Spleen (tissue), 11 donors: ENCODE measurements around the gene SIN3B. TPM values are rescaled to one million over a fixed set of nuclear protein-coding genes. Genes with fewer than 3 reads are reported as not detected.

Source experiments
- DNase-seq: peaks from one replicate; pipeline ENCODE4 v3.0.0-alpha.2; 2020
- H3K27ac ChIP-seq, 8 donors: fragments of 200-600 bp; sonication (generic) in 7 of 8; 1 replicate in 4 of 8; 2 replicates in 4 of 8; pipeline versions ENCODE4 v1.5.0 to v1.8.0; 2016 to 2021; ENCODE audit warnings: inconsistent platforms in 4 of 8, mild to moderate bottlenecking in 4 of 8, moderate library complexity in 1 of 8
- H3K27me3 ChIP-seq, 7 donors: fragments of 200-600 bp; sonication (generic) in 6 of 7; replicated peaks in 1 of 7; 1 replicate in 4 of 7; 2 replicates in 3 of 7; pipeline versions ENCODE4 v1.5.0 to v1.8.0; 2016 to 2021; ENCODE audit warnings: inconsistent platforms in 3 of 7, mild to moderate bottlenecking in 1 of 7
- H3K36me3 ChIP-seq, 6 donors: fragments of 200-600 bp; sonication (generic) in 5 of 6; 1 replicate in 4 of 6; 2 replicates in 2 of 6; pipeline versions ENCODE4 v1.5.0 to v1.8.0; 2016 to 2021; ENCODE audit warnings: inconsistent platforms in 2 of 6
- H3K4me1 ChIP-seq, 6 donors: fragments of 200-600 bp; sonication (generic) in 5 of 6; 1 replicate in 3 of 6; 2 replicates in 3 of 6; pipeline versions ENCODE4 v1.5.0 to v1.8.0; 2016 to 2021; ENCODE audit warnings: inconsistent platforms in 3 of 6
- H3K4me3 ChIP-seq, 8 donors: fragments of 200-600 bp; sonication (generic) in 7 of 8; 1 replicate in 4 of 8; 2 replicates in 4 of 8; pipeline versions ENCODE4 v1.5.0 to v1.8.0; 2016 to 2021; ENCODE audit warnings: inconsistent platforms in 4 of 8, mild to moderate bottlenecking in 4 of 8, moderate library complexity in 2 of 8
- H3K9me3 ChIP-seq, 8 donors: fragments of 200-600 bp; sonication (generic) in 7 of 8; 1 replicate in 4 of 8; 2 replicates in 4 of 8; pipeline versions ENCODE4 v1.5.0 to v1.8.0; 2016 to 2021; ENCODE audit warnings: inconsistent platforms in 4 of 8
- CTCF ChIP-seq, 11 experiments: fragments of 200-600 bp in 7 of 11; fragments of 450-650 bp in 4 of 11; sonication (generic) in 4 of 11; IDR thresholded peaks in 8 of 11; conservative IDR thresholded peaks in 3 of 11; 1 replicate in 7 of 11; 2 replicates in 4 of 11; pipeline versions ENCODE4 v1.4.0 to v1.8.0; 2016 to 2021; ENCODE audit warnings: antibody characterized with exemption in 11 of 11, inconsistent platforms in 4 of 11, mild to moderate bottlenecking in 1 of 11
- POLR2A ChIP-seq, 3 donors: fragments of 450-650 bp; IDR thresholded peaks; one replicate each; pipeline ENCODE4 v1.5.1; 2017; ENCODE audit warnings: antibody characterized with exemption in 3 of 3, mild to moderate bottlenecking in 1 of 3
- POLR2AphosphoS5 ChIP-seq, 3 donors: sonication (generic); formaldehyde crosslinking; IDR thresholded peaks; one replicate each; pipeline ENCODE4 v1.5.1; 2017; ENCODE audit warnings: antibody characterized with exemption in 3 of 3
- WGBS, 5 donors: extraction: QIAGEN DNeasy Blood & Tissue Kit in 3 of 5; methylation state at CpG; one replicate each; pipeline versions ENCODE4 v1.1.5 to v1.1.7; 2013 to 2018; 5-methylcytosine and 5-hydroxymethylcytosine counted together
- intact Hi-C: fragments of 100-400 bp; cut with DNase I; formaldehyde crosslinking; loops from one replicate; pipeline ENCODE4 v1.15.0; 2023; ENCODE audit warnings: low total_unique reads
- polyA plus RNA-seq, 3 donors: library from polyadenylated mRNA; stranded (reverse); fragments of 200-250 nt; gene quantifications; one replicate each; pipeline ENCODE4 v1.2.1, GENCODE V29; 2013
- total RNA-seq, 7 donors: library from RNA; depleted of rRNA in 3 of 7; stranded (reverse); fragments of >200 nt in 3 of 7; fragmentation: NEBNext Ultra II Directional in 4 of 7; extraction: Animal tissue kit (Norgen Biotek cat#: 25700) in 4 of 7; gene quantifications; one replicate each; pipeline versions ENCODE4 v1.1.0 to v1.2.1, GENCODE V29; 2016 to 2021
- donor health status: healthy with polysubstance abuse.
- donor health status: DM: no; HTN: no; CAD: no; lungs with moderate emphysema.
- donor health status: DM: no; HTN: no; CAD: no.
- donor health status: Bipolar disorder and iron deficiency.
- donor health status: healthy.
- donor health status: DM: no; HTN: no; CAD: no.
- donor health status: DM: yes; HTN: yes; CAD: no.

The SIN3B gene
- total and polyA plus RNA-seq, 10 donors: 14.6 to 107 (median 67.6) TPM

GRCh38 chr19:16880884-16881554 lies 51.8 kb downstream of the SIN3B start:
- H3K9me3 ChIP-seq: peaks cover 5 to 43% (median 38%) of the 10 kb centered on the region in 8 donors
- WGBS, 5 donors: 88 to 97% (median 92%) methylated on average over 7 to 8 of the region's 8 CpGs
- no peak for DNase-seq
- H3K4me1 ChIP-seq: peaks cover 0 to 19% (median 8%) of the 10 kb centered on the region in 6 donors
- TF ChIP-seq POLR2A (IDR thresholded peaks at IDR 0.05) (no peak), POLR2AphosphoS5 (IDR thresholded peaks at IDR 0.05) (peak in 1 of 3 donors; percentile 14)
- peaks cover 18 to 54% (median 45%) of the 10 kb centered on the region in 6 donors for H3K36me3 ChIP-seq
- no peaks in the 10 kb centered on the region for H3K27me3 ChIP-seq
- H3K4me3 ChIP-seq: no peak overlapping the region
- intact Hi-C loops: no loop called here
- no peak overlapping the region for H3K27ac ChIP-seq

DNA sequence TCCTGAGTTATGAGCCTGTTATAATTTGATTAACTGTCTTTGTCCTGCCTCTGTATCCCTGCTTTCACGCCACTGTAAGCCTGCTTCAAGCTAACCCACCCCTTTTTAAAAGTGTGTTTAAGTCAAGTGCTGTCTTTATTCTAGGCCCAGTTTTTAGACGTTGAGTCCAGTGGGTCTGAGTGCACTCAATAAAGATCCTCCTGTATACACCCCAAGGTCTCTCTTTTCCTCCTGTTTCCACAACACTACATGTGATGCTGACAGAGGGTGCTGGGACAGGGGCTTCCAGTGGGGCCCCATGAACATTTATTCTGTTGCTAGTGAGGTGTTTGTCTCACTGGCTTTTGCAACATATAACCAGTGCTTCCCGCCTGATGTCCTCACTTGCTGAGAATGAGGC lies 52.9 kb downstream of the SIN3B start:
- WGBS, 5 donors: 95 to 100% (median 97%) methylated on average over 3 of the region's 3 CpGs
- TF ChIP-seq POLR2AphosphoS5 (IDR thresholded peaks at IDR 0.05) (no peak), CTCF (IDR thresholded peaks at IDR 0.05 in 8 of 11, conservative IDR thresholded peaks at IDR 0.05 in 3 of 11) (no peak), POLR2A (IDR thresholded peaks at IDR 0.05) (no peak)
- intact Hi-C loops: no loop called here
- Histone ChIP-seq H3K36me3 (peaks cover 14 to 42% (median 34%) of the 10 kb centered on the region in 6 donors), H3K27me3 (peaks cover 0 to 2% (median 0%) of the 10 kb centered on the region in 7 donors), H3K4me1 (peaks cover 0 to 18% (median 6%) of the 10 kb centered on the region in 6 donors), H3K4me3 (no peak overlapping the region), H3K9me3 (peaks cover 5 to 43% (median 38%) of the 10 kb centered on the region in 8 donors), H3K27ac (no peak overlapping the region)
- DNase-seq: no peak

- WGBS, 5 donors: 21 to 78% (median 66%) methylated on average over 2 to 3 of the region's 3 CpGs
- intact Hi-C loops: no loop called here
- Histone ChIP-seq H3K27me3 (peaks cover 0 to 15% (median 0%) of the 10 kb centered on the region in 7 donors), H3K27ac (no peak overlapping the region), H3K4me1 (peaks cover 6 to 28% (median 18%) of the 10 kb centered on the region in 6 donors), H3K9me3 (peaks cover 5 to 43% (median 38%) of the 10 kb centered on the region in 8 donors), H3K36me3 (peaks cover 9 to 29% (median 20%) of the 10 kb centered on the region in 6 donors), H3K4me3 (no peak overlapping the region)
- TF ChIP-seq POLR2AphosphoS5 (IDR thresholded peaks at IDR 0.05) (no peak), CTCF (IDR thresholded peaks at IDR 0.05 in 8 of 11, conservative IDR thresholded peaks at IDR 0.05 in 3 of 11) (no peak), POLR2A (IDR thresholded peaks at IDR 0.05) (no peak)
- DNase-seq: no peak
These were observed 54.3 kb downstream of the SIN3B start for GRCh38 chr19:16883522-16883921.

GRCh38 chr19:16885166-16885565 lies 56.0 kb downstream of the SIN3B start:
- no peak for TF ChIP-seq POLR2A (IDR thresholded peaks at IDR 0.05)
- TF ChIP-seq POLR2AphosphoS5 (IDR thresholded peaks at IDR 0.05): no peak
- no peak for TF ChIP-seq CTCF (IDR thresholded peaks at IDR 0.05 in 8 of 11, conservative IDR thresholded peaks at IDR 0.05 in 3 of 11)
- Histone ChIP-seq H3K27ac (no peak overlapping the region), H3K9me3 (peaks cover 5 to 40% (median 37%) of the 10 kb centered on the region in 8 donors), H3K36me3 (peaks cover 0 to 12% (median 3%) of the 10 kb centered on the region in 6 donors), H3K4me1 (peaks cover 15 to 44% (median 31%) of the 10 kb centered on the region in 6 donors), H3K27me3 (peaks cover 0 to 32% (median 0%) of the 10 kb centered on the region in 7 donors), H3K4me3 (no peak overlapping the region)
- no peak for DNase-seq
- intact Hi-C loops: no loop called here
- WGBS, 5 donors: 52 to 76% (median 57%) methylated on average over 5 of the region's 5 CpGs
